SK-N-SH treated with all-trans-retinoic acid at 6 μM for 48 hours (cell line): ENCODE results near the gene CBR4.

Source experiments
- ARNTL ChIP-seq: fragments of 450-650 bp; formaldehyde crosslinking; IDR thresholded peaks from 2 replicates; pipeline ENCODE4 v1.5.0; 2020; ENCODE audit warnings: low read depth, mild to moderate bottlenecking, moderate library complexity, borderline replicate concordance
- CREB5 ChIP-seq: fragments of 250-450 bp; sonication (Bioruptor Pico); IDR thresholded peaks from 2 replicates; pipeline ENCODE4 v1.5.1; 2020; ENCODE audit warnings: low read depth, mild to moderate bottlenecking, moderate library complexity
- GLIS3 ChIP-seq: fragments of 250-450 bp; sonication (Bioruptor Pico); IDR thresholded peaks from 2 replicates; pipeline ENCODE4 v1.5.0; 2020; ENCODE audit warnings: mild to moderate bottlenecking, moderate library complexity
- ISL1 ChIP-seq: fragments of 250-450 bp; sonication (Bioruptor Pico); IDR thresholded peaks from 2 replicates; pipeline ENCODE4 v2.1.2; 2022; ENCODE audit warnings: mild to moderate bottlenecking, moderate library complexity
- PPARA ChIP-seq: fragments of 250-450 bp; sonication (Bioruptor Pico); IDR thresholded peaks from 2 replicates; pipeline ENCODE4 v1.5.0; 2020; ENCODE audit warnings: mild to moderate bottlenecking, borderline replicate concordance
- RARB ChIP-seq: fragments of 250-450 bp; sonication (Bioruptor Pico); IDR thresholded peaks from 2 replicates; pipeline ENCODE4 v1.8.0; 2021; ENCODE audit warnings: mild to moderate bottlenecking, moderate library complexity
- SNAI2 ChIP-seq: fragments of 250-450 bp; sonication (Bioruptor Pico); IDR thresholded peaks from 2 replicates; pipeline ENCODE4 v1.5.0; 2020; ENCODE audit warnings: mild to moderate bottlenecking, moderate library complexity
- TCF4 ChIP-seq: fragments of 250-450 bp; sonication (Bioruptor Pico); IDR thresholded peaks from 2 replicates; pipeline ENCODE4 v1.8.0; 2021; ENCODE audit warnings: mild to moderate bottlenecking, moderate library complexity, borderline replicate concordance
- ZFP3 ChIP-seq: fragments of 250-450 bp; sonication (Bioruptor Pico); IDR thresholded peaks from 2 replicates; pipeline ENCODE4 v1.5.0; 2020; ENCODE audit warnings: mild to moderate bottlenecking, moderate library complexity
- ZNF70 ChIP-seq: fragments of 450-650 bp; formaldehyde crosslinking; IDR thresholded peaks from 2 replicates; pipeline ENCODE4 v1.5.0; 2020; ENCODE audit warnings: mild to moderate bottlenecking, moderate library complexity
- TF ChIP-seq, protein P1 (sequence below): fragments of 250-450 bp; sonication (Bioruptor Pico); IDR thresholded peaks from 2 replicates; pipeline ENCODE4 v1.5.0; 2020; ENCODE audit warnings: mild to moderate bottlenecking, moderate library complexity
- TF ChIP-seq, protein P2 (sequence below): fragments of 250-450 bp; sonication (Bioruptor Pico); IDR thresholded peaks from 2 replicates; pipeline ENCODE4 v1.8.0; 2021; ENCODE audit warnings: low read depth, mild to moderate bottlenecking, moderate library complexity, borderline replicate concordance

DNA sequence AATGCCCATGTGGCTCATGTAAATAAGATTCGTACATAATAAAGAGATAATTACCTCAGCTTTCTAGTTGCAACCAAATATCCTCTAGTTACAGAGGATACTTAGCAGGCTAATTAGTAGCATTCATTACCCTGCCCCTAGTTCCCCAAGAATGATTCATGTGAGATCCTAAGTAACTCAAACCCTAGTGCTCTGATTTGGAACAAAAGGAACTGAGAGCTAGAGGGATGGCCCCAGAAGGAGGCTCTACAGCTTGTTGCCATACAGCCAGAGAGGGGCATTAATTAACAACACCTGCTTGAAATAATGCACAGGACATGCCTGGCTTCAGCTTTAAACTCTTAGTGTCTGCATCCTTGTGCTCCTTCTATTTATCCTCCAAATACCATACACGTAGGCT lies 32.6 kb upstream of the CBR4 start:
- TF ChIP-seq ZNF70 (CRISPR knock-in tag) (no peak), SNAI2 (CRISPR knock-in tag) (no peak), RARB (CRISPR knock-in tag) (no peak), GLIS3 (no peak), ISL1 (CRISPR knock-in tag) (no peak), ZFP3 (no peak), CREB5 (CRISPR knock-in tag) (no peak), PPARA (CRISPR knock-in tag) (no peak), TCF4 (CRISPR knock-in tag) (no peak), ARNTL (no peak)
- TF ChIP-seq, protein P1, sequence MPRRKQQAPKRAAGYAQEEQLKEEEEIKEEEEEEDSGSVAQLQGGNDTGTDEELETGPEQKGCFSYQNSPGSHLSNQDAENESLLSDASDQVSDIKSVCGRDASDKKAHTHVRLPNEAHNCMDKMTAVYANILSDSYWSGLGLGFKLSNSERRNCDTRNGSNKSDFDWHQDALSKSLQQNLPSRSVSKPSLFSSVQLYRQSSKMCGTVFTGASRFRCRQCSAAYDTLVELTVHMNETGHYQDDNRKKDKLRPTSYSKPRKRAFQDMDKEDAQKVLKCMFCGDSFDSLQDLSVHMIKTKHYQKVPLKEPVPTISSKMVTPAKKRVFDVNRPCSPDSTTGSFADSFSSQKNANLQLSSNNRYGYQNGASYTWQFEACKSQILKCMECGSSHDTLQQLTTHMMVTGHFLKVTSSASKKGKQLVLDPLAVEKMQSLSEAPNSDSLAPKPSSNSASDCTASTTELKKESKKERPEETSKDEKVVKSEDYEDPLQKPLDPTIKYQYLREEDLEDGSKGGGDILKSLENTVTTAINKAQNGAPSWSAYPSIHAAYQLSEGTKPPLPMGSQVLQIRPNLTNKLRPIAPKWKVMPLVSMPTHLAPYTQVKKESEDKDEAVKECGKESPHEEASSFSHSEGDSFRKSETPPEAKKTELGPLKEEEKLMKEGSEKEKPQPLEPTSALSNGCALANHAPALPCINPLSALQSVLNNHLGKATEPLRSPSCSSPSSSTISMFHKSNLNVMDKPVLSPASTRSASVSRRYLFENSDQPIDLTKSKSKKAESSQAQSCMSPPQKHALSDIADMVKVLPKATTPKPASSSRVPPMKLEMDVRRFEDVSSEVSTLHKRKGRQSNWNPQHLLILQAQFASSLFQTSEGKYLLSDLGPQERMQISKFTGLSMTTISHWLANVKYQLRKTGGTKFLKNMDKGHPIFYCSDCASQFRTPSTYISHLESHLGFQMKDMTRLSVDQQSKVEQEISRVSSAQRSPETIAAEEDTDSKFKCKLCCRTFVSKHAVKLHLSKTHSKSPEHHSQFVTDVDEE, result no peak
- TF ChIP-seq, protein P2, sequence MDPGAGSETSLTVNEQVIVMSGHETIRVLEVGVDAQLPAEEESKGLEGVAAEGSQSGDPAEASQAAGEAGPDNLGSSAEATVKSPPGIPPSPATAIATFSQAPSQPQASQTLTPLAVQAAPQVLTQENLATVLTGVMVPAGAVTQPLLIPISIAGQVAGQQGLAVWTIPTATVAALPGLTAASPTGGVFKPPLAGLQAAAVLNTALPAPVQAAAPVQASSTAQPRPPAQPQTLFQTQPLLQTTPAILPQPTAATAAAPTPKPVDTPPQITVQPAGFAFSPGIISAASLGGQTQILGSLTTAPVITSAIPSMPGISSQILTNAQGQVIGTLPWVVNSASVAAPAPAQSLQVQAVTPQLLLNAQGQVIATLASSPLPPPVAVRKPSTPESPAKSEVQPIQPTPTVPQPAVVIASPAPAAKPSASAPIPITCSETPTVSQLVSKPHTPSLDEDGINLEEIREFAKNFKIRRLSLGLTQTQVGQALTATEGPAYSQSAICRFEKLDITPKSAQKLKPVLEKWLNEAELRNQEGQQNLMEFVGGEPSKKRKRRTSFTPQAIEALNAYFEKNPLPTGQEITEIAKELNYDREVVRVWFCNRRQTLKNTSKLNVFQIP (CRISPR knock-in tag), result no peak
